RWPE1 (cell line): Measurements from ENCODE around the gene PLA2G4E.

Experiments used
- CTCF ChIA-PET: fragments of 350-600 bp; sonication (Branson Sonifier 250); formaldehyde crosslinking; extraction: SDS; loops from one replicate; lab custom pipeline; 2021; lab: Yijun Ruan, JAX
- POLR2A ChIA-PET: fragments of 400-600 bp; formaldehyde crosslinking; extraction: SDS; loops from one replicate; lab custom pipeline; 2020; ENCODE audit warnings: antibody characterized with exemption; ENCODE audit not compliant: low non-redundant PET; lab: Yijun Ruan, JAX
- DNase-seq: peaks from one replicate; pipeline ENCODE4 v3.0.0; 2012; ENCODE audit warnings: low spot score
- H3K27ac ChIP-seq: fragments of 450-650 bp; 2 replicates; pipeline ENCODE4 v1.5.1; 2017
- CTCF ChIP-seq: fragments of 450-650 bp; conservative IDR thresholded peaks from 2 replicates; pipeline ENCODE4 v1.5.1; 2017; ENCODE audit warnings: low read depth, mild to moderate bottlenecking

PLA2G4E gene

DNA sequence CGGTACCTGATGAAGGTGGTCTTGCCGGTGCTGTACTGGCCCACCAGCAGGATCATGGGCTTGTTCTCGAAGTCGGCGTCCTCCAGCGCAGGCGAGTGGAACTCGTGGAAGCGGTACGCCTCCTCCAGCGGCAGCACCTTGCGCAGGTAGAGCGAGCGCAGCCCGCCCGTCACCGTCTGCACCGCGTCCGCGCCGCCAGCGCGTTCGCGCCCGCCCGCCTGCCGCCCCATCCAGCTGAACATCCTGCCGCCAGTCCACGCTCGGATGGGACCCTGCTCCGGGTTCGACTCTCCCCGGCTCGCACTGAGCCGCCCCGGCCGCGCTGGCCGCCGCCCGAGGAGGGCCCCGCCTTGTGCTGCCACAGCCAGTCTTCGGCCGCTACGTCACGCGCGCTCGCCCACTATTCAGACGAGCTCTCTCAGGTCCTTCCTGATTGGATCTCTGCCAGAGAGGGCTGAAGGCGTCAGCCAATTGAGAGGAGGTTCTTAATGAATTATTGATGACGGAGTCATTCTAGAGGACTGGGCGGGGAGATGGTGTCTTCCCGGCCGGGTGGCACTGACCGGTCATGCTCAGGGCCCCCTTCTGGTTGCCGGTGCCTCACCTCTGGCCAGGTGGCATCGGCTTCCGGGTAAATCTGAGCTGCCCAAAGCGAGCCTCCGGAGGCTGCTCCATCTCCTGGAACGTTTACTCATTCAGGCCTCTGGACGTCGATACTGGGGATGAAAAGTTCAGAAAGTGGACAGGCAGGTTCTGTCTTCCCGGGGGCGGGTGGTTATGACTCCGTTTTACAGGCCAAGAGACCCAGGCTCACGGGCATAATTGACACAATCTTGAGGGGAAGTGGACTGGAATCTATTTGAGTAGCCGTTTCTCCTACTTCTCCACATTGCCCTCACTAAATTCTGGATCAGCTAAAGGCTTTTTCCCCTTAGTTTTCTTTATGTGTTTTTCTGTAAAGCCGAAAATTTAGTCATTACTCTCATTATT, 48.3 kb downstream of the PLA2G4E start, which contains the start of gene EHD4:
Gene EHD4, minus strand, starts transcription at position 305 of the 990 bp plus-strand sequence. Its CDS starts 63 bp downstream, at position 242.
- peak; percentile 64 for TF ChIP-seq CTCF
- peak; percentile 99 for DNase-seq
- H3K27ac ChIP-seq: peak within 1 kb of the TSS; percentile 80
- CTCF ChIA-PET: interaction anchor here (0.6 to 2.8 kb wide), 7 partner anchors 10 to 1362 kb away, joined by 3 to 10 read pairs (median 3); no protein-coding TSS in a partner anchor
- POLR2A ChIA-PET: interaction anchor here (1.6 kb wide), 1 partner anchor 133 kb away, joined by 3 read pairs; the partner anchor contains the start of gene PLA2G4B

DNA sequence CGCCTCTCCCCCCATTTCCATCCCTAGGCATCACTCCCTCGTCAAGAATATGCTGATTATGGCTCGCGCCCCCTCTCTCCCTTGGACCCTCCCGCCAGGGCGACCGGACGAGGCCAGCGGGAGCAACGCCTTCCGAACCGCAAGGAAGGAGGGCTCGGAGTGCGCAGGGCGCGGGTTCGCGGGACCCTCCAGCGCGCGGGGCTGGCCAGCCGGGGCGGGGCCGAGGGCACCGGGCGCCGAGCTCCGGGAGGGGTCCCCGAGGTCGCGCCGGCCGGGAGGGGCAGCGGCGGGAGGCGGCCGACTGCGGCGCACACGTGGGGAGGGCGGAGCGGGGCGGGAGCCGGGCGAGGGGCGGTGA, 49.0 kb downstream of the PLA2G4E start:
- no peak for TF ChIP-seq CTCF
- no peak for DNase-seq
- POLR2A ChIA-PET: interaction anchor here (1.6 kb wide), 1 partner anchor 133 kb away, joined by 3 read pairs; the partner anchor contains the start of gene PLA2G4B
- CTCF ChIA-PET: interaction anchor here (0.6 to 2.8 kb wide), 3 partner anchors 17 to 1362 kb away, joined by 3 to 10 read pairs (median 4); no protein-coding TSS in a partner anchor
- H3K27ac ChIP-seq: peak overlapping the region; percentile 80

- peak; percentile 68 for DNase-seq
- POLR2A ChIA-PET: no interaction called here
- TF ChIP-seq CTCF: no peak
Measured at GRCh38 chr15:41971089-41971894, 49.5 kb downstream of the PLA2G4E start.

DNA sequence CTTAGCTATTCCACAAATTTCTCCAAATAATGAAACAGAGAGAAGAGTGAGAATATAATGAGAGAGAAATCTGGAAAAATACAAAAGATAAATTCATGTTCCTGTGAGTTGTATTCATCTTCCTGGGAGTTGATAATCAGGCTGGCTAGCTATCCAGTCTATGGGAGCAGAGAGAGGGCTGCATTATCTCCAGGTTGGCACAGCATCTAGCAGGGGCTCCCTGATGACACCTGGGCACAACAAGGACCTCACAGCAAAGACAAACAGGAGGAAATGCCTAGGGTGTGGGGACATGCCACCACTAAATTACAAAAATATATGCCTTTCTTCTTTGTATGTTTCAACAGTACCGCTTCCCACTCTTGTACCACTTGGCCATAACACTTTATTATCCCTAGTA, 50.4 kb downstream of the PLA2G4E start:
- no peak for TF ChIP-seq CTCF
- H3K27ac ChIP-seq: no peak overlapping the region
- DNase-seq: no peak
- ChIA-PET POLR2A (no interaction called here), CTCF (interaction anchor here (0.7 kb wide), 1 partner anchor 81 kb away, joined by 3 read pairs; no protein-coding TSS in a partner anchor)

More at GRCh38 chr15:41971089-41971894, 49.5 kb downstream of the PLA2G4E start:
- CTCF ChIA-PET: interaction anchor here (0.6 kb wide), 1 partner anchor 123 kb away, joined by 3 read pairs; no protein-coding TSS in a partner anchor
- peak overlapping the region; percentile 80 for H3K27ac ChIP-seq

GRCh38 chr15:41969851-41970431, 50.9 kb downstream of the PLA2G4E start:
- ChIA-PET CTCF (interaction anchor here (0.7 kb wide), 2 partner anchors 80 to 173 kb away, joined by 3 to 4 read pairs; no protein-coding TSS in a partner anchor), POLR2A (no interaction called here)
- H3K27ac ChIP-seq: no peak overlapping the region
- TF ChIP-seq CTCF: no peak
- DNase-seq: no peak
